Measurements from ENCODE around the gene CLIP2. TPM values are rescaled to one million over a fixed set of nuclear protein-coding genes. Genes with fewer than 3 reads are reported as not detected.

The CLIP2 gene
- total and polyA plus RNA-seq, 2 of the 8 experiments (the other 6 are each of a cell fraction or from before 2014, with no cell fraction given): 8.3 to 41.5 TPM

- Histone ChIP-seq H3K9ac (replicated peaks in 1 of 4; ENCODE audit: extremely low read depth in 1 of 4, low read depth in 3 of 4, low read length in 3 of 4) (no peak overlapping the region), H3K18ac (ENCODE audit: extremely low read depth, low read length) (no peak overlapping the region), H2BK15ac (ENCODE audit: low read length) (0 out of 2 replicates have a peak overlapping the region, but pooled peaks have one; percentile 75), H2BK20ac (ENCODE audit: low read length) (no peak overlapping the region), H3K23ac (ENCODE audit: insufficient read length) (no peak overlapping the region), H3K27ac (ENCODE audit: low read depth, low read length) (no peak overlapping the region), H4K91ac (replicated peaks; ENCODE audit: insufficient read length, low read length) (peak overlapping the region; percentile 80), H3K56ac (replicated peaks; ENCODE audit: insufficient read length, low read depth, low read length) (no peak overlapping the region), H3K27me3 (replicated peaks in 1 of 4; ENCODE audit: control insufficient read depth in 3 of 4, extremely low read depth in 1 of 4, insufficient read depth in 3 of 4, low read length in 3 of 4) (peaks cover 0 to 4% (median 0%) of the 10 kb centered on the region in 4 experiments; a peak in 3 of 7 replicates), H3K79me2 (ENCODE audit: control insufficient read depth in 1 of 2, insufficient read depth in 2 of 2, low read length in 2 of 2) (peaks cover 0 to 1% of the 10 kb centered on the region in 2 experiments; a peak in 1 of 4 replicates), H3K23me2 (ENCODE audit: low read depth, low read length) (peaks cover 5% of the 10 kb centered on the region; the same call in 1 of the 2 replicates), H4K20me1 (replicated peaks in 1 of 2; ENCODE audit: control insufficient read depth in 1 of 2, insufficient read depth in 2 of 2, low read length in 2 of 2) (no peaks in the 10 kb centered on the region), H2AFZ (ENCODE audit: low read length) (no peak overlapping the region), H4K5ac (ENCODE audit: insufficient read length, low read depth, low read length) (no peak overlapping the region), H3K79me1 (ENCODE audit: low read depth, low read length) (no peaks in the 10 kb centered on the region), H2AK5ac (ENCODE audit: low read depth, low read length) (no peak overlapping the region), H2BK5ac (ENCODE audit: low read depth, low read length) (peak overlapping the region; percentile 41; the same call in 1 of the 2 replicates), H3K14ac (ENCODE audit: insufficient read length) (no peak overlapping the region), H3K4me1 (replicated peaks in 1 of 4; ENCODE audit: control insufficient read depth in 3 of 4, insufficient read depth in 4 of 4, low read length in 3 of 4) (peaks cover 0 to 30% (median 11%) of the 10 kb centered on the region in 4 experiments; a peak in 6 of 7 replicates), H4K8ac (ENCODE audit: extremely low read depth, insufficient read depth, low read length) (no peak overlapping the region), H2BK120ac (replicated peaks; ENCODE audit: low read depth, low read length) (peak overlapping the region; percentile 53), H3K4me2 (ENCODE audit: insufficient read depth in 1 of 2, low read depth in 2 of 2, low read length in 2 of 2) (0 out of 4 replicates have a peak overlapping the region, but pooled peaks of 1 of the 2 experiments have one; percentile 6), H3K4me3 (ENCODE audit: extremely low read depth in 1 of 4, insufficient read depth in 2 of 4, low read depth in 3 of 4, low read length in 4 of 4) (no peak overlapping the region), H3K4ac (replicated peaks; ENCODE audit: insufficient read length, low read depth, low read length) (peak overlapping the region; percentile 77), H3K9me3 (ENCODE audit: insufficient read depth in 2 of 2, low read depth in 1 of 2, low read length in 1 of 2) (no peaks in the 10 kb centered on the region), H2BK12ac (ENCODE audit: low read depth, low read length) (peak overlapping the region; percentile 71), H3K36me3 (ENCODE audit: control insufficient read depth in 2 of 4, insufficient read depth in 4 of 4, low read length in 3 of 4) (no peaks in the 10 kb centered on the region)
- POLR2A ChIA-PET (ENCODE audit: partially characterized antibody): interaction anchor here (0.6 to 4.4 kb wide), 5 partner anchors 8 to 464 kb away, joined by 3 to 32 read pairs (median 3); no protein-coding TSS in a partner anchor
- WGBS, 2 experiments (ENCODE audit: extremely low coverage in 1 of 2, insufficient coverage in 1 of 2, insufficient read length in 1 of 2, insufficient replicate concordance in 2 of 2, low coverage in 1 of 2, low lambda C conversion rate in 2 of 2, missing lambda C conversion rate in 1 of 2): 57% methylated on average over 9 of the region's 9 CpGs; no CpG with 5 or more reads in 1 of the 2 experiments
- FAIRE-seq (no peak), DNase-seq (ENCODE audit: low read depth in 1 of 2, low spot score in 2 of 2) (no peak)
- CTCF ChIA-PET (ENCODE audit: partially characterized antibody): interaction anchor here (0.5 to 6.4 kb wide), 6 partner anchors 10 to 324 kb away, joined by 3 to 47 read pairs (median 12); no protein-coding TSS in a partner anchor
- peak; percentile 57; the same call in 1 of the 2 replicates for TF ChIP-seq ATF3 (IDR thresholded peaks at IDR 0.05; ENCODE audit: insufficient read depth, low read depth, low read length)
- TF ChIP-seq TCF12 (IDR thresholded peaks at IDR 0.05; ENCODE audit: low read depth, low read length): 0 out of 2 replicates have a peak, but pooled peaks have one; percentile 60
- no peak for TF ChIP-seq RXRA (IDR thresholded peaks at IDR 0.05; ENCODE audit: insufficient read depth, low read depth, low read length)
- TF ChIP-seq BACH1 (IDR thresholded peaks at IDR 0.05; ENCODE audit: low read length): no peak
- no peak for TF ChIP-seq CBX8 (IDR thresholded peaks at IDR 0.05; ENCODE audit: borderline replicate concordance, low read depth, low read length)
- TF ChIP-seq EP300 (IDR thresholded peaks at IDR 0.05; ENCODE audit: borderline replicate concordance in 1 of 2, low read depth in 2 of 2, low read length in 2 of 2): peak in 1 of 2 experiments; percentile 81; a peak in 1 of 3 replicates
- no peak for TF ChIP-seq BRCA1 (IDR thresholded peaks at IDR 0.05; ENCODE audit: low read depth, low read length)
- no peak for TF ChIP-seq NANOG (IDR thresholded peaks at IDR 0.05; ENCODE audit: insufficient read depth, low read depth, low read length, poor library complexity, severe bottlenecking)
- 0 out of 2 replicates have a peak, but pooled peaks have one; percentile 48 for TF ChIP-seq YY1 (IDR thresholded peaks at IDR 0.05; ENCODE audit: low read depth, low read length)
- no peak for TF ChIP-seq POLR2AphosphoS5 (IDR thresholded peaks at IDR 0.05; ENCODE audit: low read depth, low read length)
- TF ChIP-seq CBX5 (IDR thresholded peaks at IDR 0.05; ENCODE audit: low read depth, low read length): no peak
These were observed 4.4 kb upstream of the CLIP2 start for GRCh38 chr7:74284781-74285259.
